SK-N-MC (cell line): Measurements from ENCODE around the gene SLC15A3.

ENCODE experiments used
- EZH2 ChIP-seq: fragments of 200-600 bp; sonication (generic); IDR thresholded peaks from one replicate; pipeline ENCODE4 v1.6.1; 2017; ENCODE audit warnings: antibody characterized with exemption
- POLR2AphosphoS5 ChIP-seq: IDR thresholded peaks from 2 replicates; pipeline ENCODE4 v1.6.1; 2012; ENCODE audit warnings: mild to moderate bottlenecking, low read depth, low read length, borderline replicate concordance

DNA sequence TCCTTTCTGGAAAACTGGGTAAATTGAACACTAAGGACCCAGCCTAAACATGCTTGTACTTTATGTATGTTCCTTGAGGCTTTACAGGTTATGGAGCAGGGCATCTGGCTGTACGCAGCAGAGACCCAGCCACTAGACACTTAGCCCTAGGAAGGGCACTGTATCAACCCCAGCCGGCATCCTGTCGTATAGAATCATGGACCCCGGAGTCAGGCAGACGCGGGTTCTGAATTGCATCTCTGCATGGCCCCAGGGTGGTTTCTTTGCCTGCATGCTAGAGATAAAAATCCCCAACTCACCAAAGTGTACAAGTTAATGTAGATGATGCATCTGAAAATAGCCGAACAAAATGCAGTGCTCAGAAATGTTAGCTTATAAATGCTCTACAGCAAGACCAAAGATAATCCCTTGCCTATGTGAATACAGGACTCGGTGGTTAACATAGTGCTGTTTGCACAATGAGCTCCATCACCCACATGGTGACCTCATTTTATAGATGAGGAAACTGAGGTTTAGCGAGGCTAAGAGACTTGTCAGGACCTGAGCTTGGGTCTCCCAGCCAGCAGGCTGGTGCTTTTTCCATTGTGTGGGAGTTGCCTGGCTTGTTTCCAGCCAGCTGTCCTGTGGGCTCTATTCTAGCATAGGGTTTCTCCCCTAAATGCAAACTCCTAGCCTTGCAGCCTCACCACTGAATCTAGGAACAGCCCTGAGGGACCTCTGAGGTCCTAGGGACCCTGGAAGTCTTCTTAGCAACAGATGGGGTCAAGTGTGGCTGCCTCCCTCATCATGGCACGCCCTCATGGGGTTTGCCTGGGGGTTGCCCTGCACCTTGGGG, 26.8 kb upstream of the SLC15A3 start:
- TF ChIP-seq EZH2, result no peak
- no peak for TF ChIP-seq POLR2AphosphoS5
